G401.6 (cell line): ENCODE data around the gene PANK1.
"Not testable (repeated sequence)": the region's sequence is repeated elsewhere in the genome, so short reads cannot be mapped to it uniquely, and the experiment has no call there.

Experiments
- FAIRE-seq: peaks from 2 replicates; lab custom pipeline; 2012; peaks lifted over from hg19 to GRCh38; lab: Jason Lieb, UNC

Gene PANK1

GRCh38 chr10:89651916-89652573, 7.0 kb upstream of the PANK1 start:
- no peak for FAIRE-seq

GRCh38 chr10:89651205-89651915, 6.3 kb upstream of the PANK1 start:
- FAIRE-seq = no peak

- FAIRE-seq = no peak
Observed at GRCh38 chr10:89649051-89649450, 4.0 kb upstream of the PANK1 start.

GRCh38 chr10:89648074-89648473, 3.0 kb upstream of the PANK1 start:
- no peak for FAIRE-seq

GRCh38 chr10:89646889-89647657, 2.0 kb upstream of the PANK1 start:
- no peak for FAIRE-seq

GRCh38 chr10:89645742-89646172, 715 bp upstream of the PANK1 start:
- no peak for FAIRE-seq

GRCh38 chr10:89644691-89644966, 413 bp downstream of the PANK1 start:
- no peak for FAIRE-seq

GRCh38 chr10:89643812-89644690, 991 bp downstream of the PANK1 start:
- peak; percentile 100 for FAIRE-seq

- no peak for FAIRE-seq
Observed at GRCh38 chr10:89643431-89643811, 1.6 kb downstream of the PANK1 start.

GRCh38 chr10:89642193-89642592, 2.8 kb downstream of the PANK1 start:
- no peak for FAIRE-seq

- no peak for FAIRE-seq
Observed at GRCh38 chr10:89640241-89640640, 4.8 kb downstream of the PANK1 start.

- no peak for FAIRE-seq
Observed at GRCh38 chr10:89639326-89639725, 5.7 kb downstream of the PANK1 start.

GRCh38 chr10:89637113-89637512, 7.9 kb downstream of the PANK1 start:
- no peak for FAIRE-seq

GRCh38 chr10:89634637-89635036, 10.4 kb downstream of the PANK1 start:
- FAIRE-seq = no peak

- no peak for FAIRE-seq
Observed at GRCh38 chr10:89633484-89633883, 11.6 kb downstream of the PANK1 start.

- no peak for FAIRE-seq
Observed at GRCh38 chr10:89632824-89633223, 12.2 kb downstream of the PANK1 start.

GRCh38 chr10:89627830-89628229, 17.2 kb downstream of the PANK1 start:
- no peak for FAIRE-seq

- no peak for FAIRE-seq
Observed at GRCh38 chr10:89625041-89625765, 19.8 kb downstream of the PANK1 start.

- no peak for FAIRE-seq
Observed at GRCh38 chr10:89624020-89624419, 21.0 kb downstream of the PANK1 start.

- FAIRE-seq = no peak
Observed at GRCh38 chr10:89622151-89622550, 22.9 kb downstream of the PANK1 start.

GRCh38 chr10:89621438-89621837, 23.6 kb downstream of the PANK1 start:
- FAIRE-seq = no peak

- FAIRE-seq = not testable (repeated sequence)
Observed at GRCh38 chr10:89620296-89620695, 24.7 kb downstream of the PANK1 start.
